ENCODE measurements around the gene OBP2A.

Gene OBP2A

GRCh38 chr9:135588371-135588770, 42.4 kb downstream of the OBP2A start:
- Histone ChIP-seq H3K9me3 (ENCODE audit: control insufficient read depth, low read depth, low read length) (no peaks in the 10 kb centered on the region), H3K27ac (ENCODE audit: low read length) (no peak overlapping the region), H3K36me3 (ENCODE audit: control insufficient read depth, low read depth, low read length) (no peaks in the 10 kb centered on the region), H3K27me3 (ENCODE audit: control insufficient read depth, insufficient read depth, low read length) (no peaks in the 10 kb centered on the region), H3K9ac (ENCODE audit: low read length) (no peak overlapping the region), H3K4me1 (ENCODE audit: control insufficient read depth, low read depth, low read length) (no peaks in the 10 kb centered on the region), H3K4me3 (ENCODE audit: low read length) (no peak overlapping the region)

- H3K27me3 ChIP-seq (ENCODE audit: control insufficient read depth, insufficient read depth, low read length): no peaks in the 10 kb centered on the region
- H3K27ac ChIP-seq (ENCODE audit: low read length): no peak overlapping the region
- H3K4me1 ChIP-seq (ENCODE audit: control insufficient read depth, low read depth, low read length): no peaks in the 10 kb centered on the region
Observed at GRCh38 chr9:135588886-135589595, 43.1 kb downstream of the OBP2A start.

DNA sequence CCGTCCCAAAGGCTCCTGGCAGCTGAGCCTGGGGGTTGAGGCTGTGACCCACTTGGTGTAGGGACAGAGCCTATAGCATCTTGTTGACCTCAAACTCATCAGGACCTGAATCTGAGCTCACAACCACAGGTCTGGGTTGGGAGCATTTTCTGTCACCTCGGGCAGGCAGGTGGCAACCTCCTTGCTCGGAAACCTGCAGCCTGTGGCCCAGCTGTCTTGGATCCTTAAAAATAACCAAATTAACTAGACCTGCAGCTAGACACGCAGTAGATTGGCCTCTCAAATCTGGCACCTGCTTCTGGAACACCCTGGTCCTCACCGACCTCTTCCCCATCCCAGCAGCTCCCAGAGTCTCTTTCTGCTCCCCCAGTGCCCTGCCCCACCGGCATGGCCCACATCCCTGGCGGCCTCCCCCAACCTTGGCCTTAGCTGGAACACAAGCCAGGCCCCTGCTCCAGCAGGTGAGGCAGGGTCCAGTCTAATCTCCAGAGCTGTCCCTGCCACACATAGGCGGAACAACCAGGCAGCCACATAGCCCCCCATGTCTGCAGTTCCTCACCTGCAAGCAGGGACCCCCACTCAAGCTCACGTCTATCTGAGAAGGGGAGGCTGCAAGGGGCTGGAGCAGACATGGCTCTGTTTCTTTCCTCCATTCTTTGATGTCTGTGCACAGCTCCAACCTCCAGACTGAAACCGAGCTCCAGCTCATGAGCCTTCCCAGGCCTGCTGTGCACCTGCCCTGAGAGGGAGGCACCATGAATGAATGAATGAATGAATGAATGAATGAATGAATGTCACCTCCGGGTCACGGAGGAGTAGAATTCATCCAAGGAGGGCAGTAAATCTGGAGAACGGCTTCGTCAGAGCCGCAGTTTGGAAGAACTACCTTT, 43.9 kb downstream of the OBP2A start:
- H3K9ac ChIP-seq (ENCODE audit: low read length): no peak overlapping the region
- no peaks in the 10 kb centered on the region for H3K4me1 ChIP-seq (ENCODE audit: control insufficient read depth, low read depth, low read length)
- no peaks in the 10 kb centered on the region for H3K9me3 ChIP-seq (ENCODE audit: control insufficient read depth, low read depth, low read length)
- no peak overlapping the region for H3K27ac ChIP-seq (ENCODE audit: low read length)
- no peaks in the 10 kb centered on the region for H3K36me3 ChIP-seq (ENCODE audit: control insufficient read depth, low read depth, low read length)
- no peaks in the 10 kb centered on the region for H3K27me3 ChIP-seq (ENCODE audit: control insufficient read depth, insufficient read depth, low read length)
- H3K4me3 ChIP-seq (ENCODE audit: low read length): no peak overlapping the region

More at GRCh38 chr9:135588886-135589595, 43.1 kb downstream of the OBP2A start:
- H3K9me3 ChIP-seq (ENCODE audit: control insufficient read depth, low read depth, low read length): no peaks in the 10 kb centered on the region
- H3K9ac ChIP-seq (ENCODE audit: low read length): no peak overlapping the region
- no peaks in the 10 kb centered on the region for H3K36me3 ChIP-seq (ENCODE audit: control insufficient read depth, low read depth, low read length)
- H3K4me3 ChIP-seq (ENCODE audit: low read length): no peak overlapping the region

DNA sequence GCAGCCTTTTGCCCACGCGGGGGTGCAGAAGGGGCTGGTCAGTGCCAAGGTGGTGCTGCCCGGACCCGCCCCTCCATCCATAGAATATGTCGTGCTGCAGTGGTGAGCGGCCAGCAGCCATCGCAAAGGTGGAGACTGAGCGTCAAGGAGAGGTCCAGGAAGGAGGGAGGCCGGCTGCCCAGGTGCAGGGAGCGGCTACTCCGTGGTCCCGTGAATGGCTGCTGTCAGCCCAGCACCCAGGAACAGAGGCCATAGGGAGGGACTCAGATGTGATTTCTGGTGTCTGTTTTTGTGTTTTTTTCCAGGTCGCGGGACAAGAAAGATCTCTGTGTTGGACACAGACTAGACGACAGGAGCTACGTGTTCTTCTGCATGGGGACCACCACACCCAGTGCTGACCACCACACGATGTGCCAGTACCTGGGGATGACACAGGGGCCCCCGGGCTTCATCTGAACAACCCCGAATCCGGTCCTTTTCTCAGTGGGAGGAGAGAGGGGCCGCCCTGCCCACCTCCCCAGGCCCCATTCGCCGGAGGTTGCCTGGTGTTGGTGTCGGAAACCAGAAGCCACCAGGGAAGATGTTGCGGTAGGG, 44.7 kb downstream of the OBP2A start:
- Histone ChIP-seq H3K27me3 (ENCODE audit: control insufficient read depth, insufficient read depth, low read length) (no peaks in the 10 kb centered on the region), H3K9ac (ENCODE audit: low read length) (no peak overlapping the region), H3K36me3 (ENCODE audit: control insufficient read depth, low read depth, low read length) (no peaks in the 10 kb centered on the region), H3K27ac (ENCODE audit: low read length) (no peak overlapping the region), H3K9me3 (ENCODE audit: control insufficient read depth, low read depth, low read length) (no peaks in the 10 kb centered on the region), H3K4me3 (ENCODE audit: low read length) (no peak overlapping the region), H3K4me1 (ENCODE audit: control insufficient read depth, low read depth, low read length) (no peaks in the 10 kb centered on the region)

- no peaks in the 10 kb centered on the region for H3K4me1 ChIP-seq (ENCODE audit: control insufficient read depth, low read depth, low read length)
- H3K9me3 ChIP-seq (ENCODE audit: control insufficient read depth, low read depth, low read length): no peaks in the 10 kb centered on the region
- no peaks in the 10 kb centered on the region for H3K36me3 ChIP-seq (ENCODE audit: control insufficient read depth, low read depth, low read length)
- no peak overlapping the region for H3K4me3 ChIP-seq (ENCODE audit: low read length)
- H3K27me3 ChIP-seq (ENCODE audit: control insufficient read depth, insufficient read depth, low read length): no peaks in the 10 kb centered on the region
- no peak overlapping the region for H3K9ac ChIP-seq (ENCODE audit: low read length)
- H3K27ac ChIP-seq (ENCODE audit: low read length): no peak overlapping the region
Observed at GRCh38 chr9:135591506-135592330, 45.8 kb downstream of the OBP2A start.

GRCh38 chr9:135592331-135592590, 46.3 kb downstream of the OBP2A start:
- Histone ChIP-seq H3K4me3 (ENCODE audit: low read length) (no peak overlapping the region), H3K4me1 (ENCODE audit: control insufficient read depth, low read depth, low read length) (no peaks in the 10 kb centered on the region), H3K9me3 (ENCODE audit: control insufficient read depth, low read depth, low read length) (no peaks in the 10 kb centered on the region), H3K9ac (ENCODE audit: low read length) (no peak overlapping the region), H3K36me3 (ENCODE audit: control insufficient read depth, low read depth, low read length) (no peaks in the 10 kb centered on the region), H3K27ac (ENCODE audit: low read length) (no peak overlapping the region), H3K27me3 (ENCODE audit: control insufficient read depth, insufficient read depth, low read length) (no peaks in the 10 kb centered on the region)

- Histone ChIP-seq H3K9ac (ENCODE audit: low read length) (no peak overlapping the region), H3K27me3 (ENCODE audit: control insufficient read depth, insufficient read depth, low read length) (no peaks in the 10 kb centered on the region), H3K4me3 (ENCODE audit: low read length) (no peak overlapping the region), H3K36me3 (ENCODE audit: control insufficient read depth, low read depth, low read length) (no peaks in the 10 kb centered on the region), H3K4me1 (ENCODE audit: control insufficient read depth, low read depth, low read length) (no peaks in the 10 kb centered on the region), H3K9me3 (ENCODE audit: control insufficient read depth, low read depth, low read length) (no peaks in the 10 kb centered on the region), H3K27ac (ENCODE audit: low read length) (no peak overlapping the region)
Observed at GRCh38 chr9:135592625-135593024, 46.7 kb downstream of the OBP2A start.

- Histone ChIP-seq H3K9me3 (ENCODE audit: control insufficient read depth, low read depth, low read length) (no peaks in the 10 kb centered on the region), H3K4me1 (ENCODE audit: control insufficient read depth, low read depth, low read length) (no peaks in the 10 kb centered on the region), H3K27ac (ENCODE audit: low read length) (no peak overlapping the region), H3K27me3 (ENCODE audit: control insufficient read depth, insufficient read depth, low read length) (no peaks in the 10 kb centered on the region), H3K36me3 (ENCODE audit: control insufficient read depth, low read depth, low read length) (no peaks in the 10 kb centered on the region), H3K4me3 (ENCODE audit: low read length) (no peak overlapping the region), H3K9ac (ENCODE audit: low read length) (no peak overlapping the region)
Observed at GRCh38 chr9:135596211-135596610, 50.3 kb downstream of the OBP2A start.

All from iPS-18a (cell line).